NOMO-1 treated with dmso at 0.1 percent for 144 hours (cell line): ENCODE measurements around the gene ANO10.

ENCODE experiments used
- DNase-seq: peaks from one replicate; lab custom pipeline; 2025; ENCODE audit not compliant: unreplicated experiment; lab: John Stamatoyannopoulos, UW

ANO10 gene

GRCh38 chr3:43353923-43354670, 267.7 kb downstream of the ANO10 start:
- DNase-seq = no peak

GRCh38 chr3:43353393-43353792, 268.4 kb downstream of the ANO10 start:
- DNase-seq = no peak

GRCh38 chr3:43349716-43350115, 272.1 kb downstream of the ANO10 start:
- no peak for DNase-seq

GRCh38 chr3:43348852-43349574, 272.8 kb downstream of the ANO10 start:
- no peak for DNase-seq

GRCh38 chr3:43348350-43348749, 273.5 kb downstream of the ANO10 start:
- no peak for DNase-seq

- no peak for DNase-seq
These were observed 274.0 kb downstream of the ANO10 start for GRCh38 chr3:43347774-43348173.

- no peak for DNase-seq
These were observed 274.6 kb downstream of the ANO10 start for GRCh38 chr3:43346978-43347749.

- DNase-seq = no peak
These were observed 275.9 kb downstream of the ANO10 start for GRCh38 chr3:43345877-43346276.

- DNase-seq = no peak
These were observed 276.6 kb downstream of the ANO10 start for GRCh38 chr3:43345246-43345645.

- DNase-seq = no peak
These were observed 277.3 kb downstream of the ANO10 start for GRCh38 chr3:43344520-43344919.

GRCh38 chr3:43343815-43344214, 278.0 kb downstream of the ANO10 start:
- DNase-seq = no peak

- no peak for DNase-seq
These were observed 278.6 kb downstream of the ANO10 start for GRCh38 chr3:43343185-43343584.

- DNase-seq = no peak
These were observed 280.0 kb downstream of the ANO10 start for GRCh38 chr3:43341788-43342187.

- no peak for DNase-seq
These were observed 281.4 kb downstream of the ANO10 start for GRCh38 chr3:43340403-43340802.

- DNase-seq = no peak
These were observed 283.5 kb downstream of the ANO10 start for GRCh38 chr3:43338295-43338694.

GRCh38 chr3:43335799-43336198, 286.0 kb downstream of the ANO10 start:
- DNase-seq = no peak

GRCh38 chr3:43334976-43335375, 286.8 kb downstream of the ANO10 start:
- DNase-seq = no peak

GRCh38 chr3:43331381-43331780, 290.4 kb downstream of the ANO10 start:
- no peak for DNase-seq

GRCh38 chr3:43330981-43331380, 290.8 kb downstream of the ANO10 start:
- DNase-seq = no peak

- no peak for DNase-seq
These were observed 293.2 kb downstream of the ANO10 start for GRCh38 chr3:43328653-43329052.

- DNase-seq = no peak
These were observed 294.2 kb downstream of the ANO10 start for GRCh38 chr3:43327582-43327979.
